Small intestine (tissue), 7 donors: ENCODE data around the gene COL5A1. TPM values are rescaled to one million over a fixed set of nuclear protein-coding genes. Genes with fewer than 3 reads are reported as not detected.

Experiments used
- DNase-seq, 2 donors: peaks; one replicate each; pipeline versions ENCODE4 v3.0.0 to v3.0.0-alpha.2; 2013
- FAIRE-seq: peaks from 2 replicates; lab custom pipeline; 2012; peaks lifted over from hg19 to GRCh38; lab: Jason Lieb, UNC
- H3K27ac ChIP-seq, 3 donors: one replicate each; pipeline ENCODE4 v1.5.1; 2013; ENCODE audit warnings: low read length in 2 of 3, mild to moderate bottlenecking in 2 of 3, control low read depth in 1 of 3, inconsistent platforms in 1 of 3, low read depth in 1 of 3, moderate library complexity in 1 of 3
- H3K27me3 ChIP-seq, 3 donors: one replicate each; pipeline ENCODE4 v1.6.1; 2013; ENCODE audit warnings: low read length in 3 of 3, inconsistent platforms in 1 of 3; ENCODE audit not compliant: control insufficient read depth in 3 of 3, insufficient read depth in 3 of 3
- H3K36me3 ChIP-seq, 3 donors: one replicate each; pipeline ENCODE4 v1.6.1; 2013; ENCODE audit warnings: low read length in 3 of 3, inconsistent platforms in 1 of 3, low read depth in 1 of 3, mild to moderate bottlenecking in 1 of 3, moderate library complexity in 1 of 3; ENCODE audit not compliant: control insufficient read depth in 3 of 3, insufficient read depth in 2 of 3
- H3K4me1 ChIP-seq, 3 donors: one replicate each; pipeline ENCODE4 v1.6.1; 2013; ENCODE audit warnings: low read length in 2 of 3, inconsistent platforms in 1 of 3, low read depth in 1 of 3, mild to moderate bottlenecking in 1 of 3, moderate library complexity in 1 of 3; ENCODE audit not compliant: control insufficient read depth in 3 of 3, insufficient read depth in 2 of 3
- H3K4me3 ChIP-seq, 3 donors: one replicate each; pipeline ENCODE4 v1.5.1; 2013; ENCODE audit warnings: low read length in 3 of 3, control low read depth in 1 of 3, inconsistent platforms in 1 of 3, low read depth in 1 of 3, mild to moderate bottlenecking in 1 of 3, moderate library complexity in 1 of 3
- H3K9me3 ChIP-seq, 2 donors: one replicate each; pipeline ENCODE4 v1.6.1; 2013; ENCODE audit warnings: low read depth in 1 of 2, low read length in 1 of 2; ENCODE audit not compliant: control insufficient read depth in 2 of 2, insufficient read depth in 1 of 2
- WGBS, 3 donors: extraction: QIAGEN DNeasy Blood & Tissue Kit; methylation state at CpG; one replicate each; pipeline ENCODE4 v1.1.7; 2013; 5-methylcytosine and 5-hydroxymethylcytosine counted together
- polyA plus RNA-seq, 4 donors: library from polyadenylated mRNA; stranded (reverse) in 3 of 4; unstranded in 1 of 4; fragments of 200-250 nt in 3 of 4; fragments of 120-200 nt in 1 of 4; gene quantifications; one replicate each; pipeline versions ENCODE4 v1.2.1 to v1.2.3, GENCODE V29; 2013
- donor health status: healthy with polysubstance abuse.
- donor health status: control.
- donor health status: control.
- donor health status: Bipolar disorder and iron deficiency.
- donor health status: healthy.

COL5A1 gene
- polyA plus RNA-seq, 4 donors: 0.22 to 54.0 (median 5.4) TPM

DNA sequence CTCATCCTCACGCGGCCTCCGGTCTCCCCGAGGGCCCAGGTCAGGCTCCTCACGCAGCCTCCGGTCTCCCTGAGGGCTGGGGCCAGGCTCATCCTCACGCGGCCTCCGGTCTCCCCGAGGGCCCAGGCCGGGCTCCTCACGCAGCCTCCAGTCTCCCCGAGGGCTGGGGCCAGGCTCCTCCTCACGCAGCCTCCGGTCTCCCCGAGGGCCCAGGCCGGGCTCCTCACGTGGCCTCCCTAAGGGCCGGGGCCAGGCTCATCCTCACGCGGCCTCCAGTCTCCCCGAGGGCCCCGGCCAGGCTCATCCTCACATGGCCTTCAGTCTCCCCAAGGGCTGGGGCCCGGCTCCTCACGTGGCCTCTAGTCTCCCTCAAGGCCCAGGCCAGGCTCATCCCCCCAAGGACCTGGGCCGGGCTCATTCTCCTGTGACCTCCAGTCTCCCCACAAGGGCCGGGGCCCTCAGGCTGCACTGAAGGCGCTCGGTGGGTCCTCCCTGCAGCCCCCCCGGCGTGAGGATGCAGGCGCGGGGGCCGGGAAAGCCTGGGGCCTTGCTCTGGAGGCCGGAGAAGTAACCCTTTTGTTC, 187.8 kb downstream of the COL5A1 start:
- no peaks in the 10 kb centered on the region for H3K27me3 ChIP-seq
- no peak overlapping the region for H3K27ac ChIP-seq
- no peak overlapping the region for H3K4me3 ChIP-seq
- FAIRE-seq (no peak), DNase-seq (no peak)
- H3K4me1 ChIP-seq: no peaks in the 10 kb centered on the region
- H3K9me3 ChIP-seq: no peaks in the 10 kb centered on the region
- WGBS, 3 donors: 86 to 92% (median 87%) methylated on average over 34 to 35 of the region's 35 CpGs
- peaks cover 0 to 35% (median 2%) of the 10 kb centered on the region in 3 donors for H3K36me3 ChIP-seq

DNA sequence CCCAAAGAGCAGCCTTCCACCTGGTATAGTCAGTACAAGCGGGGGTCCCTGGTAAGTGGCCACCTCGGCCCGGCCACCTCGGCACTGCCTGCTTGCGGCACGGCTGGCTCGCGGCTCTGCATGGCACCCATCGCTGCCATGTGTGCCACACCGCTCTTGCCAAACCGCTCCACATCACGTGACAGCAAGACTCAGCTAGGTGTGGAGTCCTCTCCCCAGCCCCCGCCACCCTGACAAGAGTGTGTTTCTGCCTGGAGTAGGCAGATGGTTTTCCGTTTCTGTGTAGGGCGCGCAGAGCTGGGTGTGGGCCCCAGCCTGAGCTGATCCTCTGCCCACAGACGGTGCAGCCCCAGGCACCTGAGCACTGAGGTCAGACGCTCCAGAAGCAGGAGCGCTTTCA, 188.5 kb downstream of the COL5A1 start:
- no peak for DNase-seq
- Histone ChIP-seq H3K27ac (no peak overlapping the region), H3K4me3 (no peak overlapping the region), H3K27me3 (no peaks in the 10 kb centered on the region), H3K9me3 (no peaks in the 10 kb centered on the region), H3K4me1 (no peaks in the 10 kb centered on the region), H3K36me3 (peaks cover 0 to 32% (median 2%) of the 10 kb centered on the region in 3 donors)
- FAIRE-seq: no peak
- 81 to 90% (median 86%) methylated on average over 19 of the region's 19 CpGs for WGBS, 3 donors

- DNase-seq (no peak), FAIRE-seq (no peak)
- Histone ChIP-seq H3K4me3 (no peak overlapping the region), H3K36me3 (peaks cover 0 to 29% (median 2%) of the 10 kb centered on the region in 3 donors), H3K27me3 (no peaks in the 10 kb centered on the region), H3K4me1 (no peaks in the 10 kb centered on the region), H3K27ac (no peak overlapping the region), H3K9me3 (no peaks in the 10 kb centered on the region)
- 82 to 87% (median 86%) methylated on average over 21 of the region's 21 CpGs for WGBS, 3 donors
Measured at GRCh38 chr9:134830926-134831720, 189.5 kb downstream of the COL5A1 start.

DNA sequence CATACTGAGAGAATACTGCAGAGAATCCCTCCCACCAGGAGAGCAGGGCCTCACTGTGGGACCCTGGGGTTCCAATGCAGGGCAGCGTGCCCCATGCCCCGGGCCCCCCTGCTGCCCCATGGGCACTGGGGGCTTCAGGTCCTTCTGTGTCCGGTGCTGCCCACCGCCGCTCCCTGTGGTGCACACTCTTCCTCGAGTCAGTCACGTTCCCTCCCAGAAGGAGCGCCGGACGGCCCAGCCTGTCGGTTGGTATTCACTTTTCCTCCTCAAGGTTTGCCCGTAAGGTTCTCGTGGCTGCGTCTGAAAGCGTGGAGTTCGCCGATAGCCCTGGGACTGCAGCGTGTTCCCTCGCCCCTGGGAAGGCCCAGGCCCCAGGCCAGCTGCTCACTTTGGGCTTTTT, 190.9 kb downstream of the COL5A1 start:
- peaks cover 0 to 35% (median 2%) of the 10 kb centered on the region in 3 donors for H3K36me3 ChIP-seq
- no peak overlapping the region for H3K27ac ChIP-seq
- 87 to 94% (median 89%) methylated on average over 19 of the region's 19 CpGs for WGBS, 3 donors
- H3K27me3 ChIP-seq: no peaks in the 10 kb centered on the region
- FAIRE-seq (no peak), DNase-seq (no peak)
- H3K4me1 ChIP-seq: no peaks in the 10 kb centered on the region
- H3K4me3 ChIP-seq: no peak overlapping the region
- no peaks in the 10 kb centered on the region for H3K9me3 ChIP-seq

- 55 to 73% (median 60%) methylated on average over 10 to 11 of the region's 11 CpGs for WGBS, 3 donors
- FAIRE-seq: no peak
- Histone ChIP-seq H3K4me1 (no peaks in the 10 kb centered on the region), H3K9me3 (no peaks in the 10 kb centered on the region), H3K27me3 (no peaks in the 10 kb centered on the region), H3K27ac (no peak overlapping the region), H3K4me3 (no peak overlapping the region), H3K36me3 (peaks cover 0 to 33% (median 2%) of the 10 kb centered on the region in 3 donors)
- DNase-seq: no peak
Measured at GRCh38 chr9:134833294-134833880, 191.8 kb downstream of the COL5A1 start.

GRCh38 chr9:134834217-134834956, 192.8 kb downstream of the COL5A1 start:
- DNase-seq (no peak), FAIRE-seq (no peak)
- no peaks in the 10 kb centered on the region for H3K9me3 ChIP-seq
- H3K4me3 ChIP-seq: no peak overlapping the region
- WGBS, 3 donors: 74 to 87% (median 77%) methylated on average over 20 of the region's 20 CpGs
- no peaks in the 10 kb centered on the region for H3K27me3 ChIP-seq
- H3K4me1 ChIP-seq: no peaks in the 10 kb centered on the region
- H3K36me3 ChIP-seq: peaks cover 0 to 34% (median 2%) of the 10 kb centered on the region in 3 donors
- no peak overlapping the region for H3K27ac ChIP-seq

DNA sequence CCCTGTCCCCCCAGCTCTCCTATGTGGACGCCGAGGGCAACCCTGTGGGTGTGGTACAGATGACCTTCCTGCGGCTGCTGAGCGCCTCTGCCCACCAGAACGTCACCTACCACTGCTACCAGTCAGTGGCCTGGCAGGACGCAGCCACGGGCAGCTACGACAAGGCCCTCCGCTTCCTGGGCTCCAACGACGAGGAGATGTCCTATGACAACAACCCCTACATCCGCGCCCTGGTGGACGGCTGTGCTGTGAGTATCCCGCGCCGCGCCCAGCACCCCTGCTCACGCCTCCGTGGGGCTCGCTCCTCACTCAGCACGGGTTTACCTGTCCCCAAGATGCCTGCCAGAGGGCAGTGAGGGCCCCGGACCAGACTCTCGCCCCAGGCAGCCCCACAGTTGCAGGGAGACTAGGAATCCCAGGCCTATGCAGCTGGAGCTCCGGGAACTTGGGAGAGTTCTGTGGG, 193.4 kb downstream of the COL5A1 start:
- WGBS, 3 donors: 82 to 90% (median 85%) methylated on average over 25 of the region's 25 CpGs
- H3K27ac ChIP-seq: no peak overlapping the region
- no peaks in the 10 kb centered on the region for H3K27me3 ChIP-seq
- no peaks in the 10 kb centered on the region for H3K4me1 ChIP-seq
- FAIRE-seq (no peak), DNase-seq (no peak)
- H3K36me3 ChIP-seq: peaks cover 0 to 34% (median 2%) of the 10 kb centered on the region in 3 donors
- no peak overlapping the region for H3K4me3 ChIP-seq
- H3K9me3 ChIP-seq: no peaks in the 10 kb centered on the region

- H3K4me1 ChIP-seq: no peaks in the 10 kb centered on the region
- DNase-seq (no peak), FAIRE-seq (no peak)
- peaks cover 0 to 31% (median 0%) of the 10 kb centered on the region in 3 donors for H3K36me3 ChIP-seq
- H3K27me3 ChIP-seq: no peaks in the 10 kb centered on the region
- no peak overlapping the region for H3K27ac ChIP-seq
- H3K4me3 ChIP-seq: no peak overlapping the region
- WGBS, 3 donors: 75 to 80% (median 80%) methylated on average over 15 to 16 of the region's 16 CpGs
- no peaks in the 10 kb centered on the region for H3K9me3 ChIP-seq
Measured at GRCh38 chr9:134835448-134835847, 193.8 kb downstream of the COL5A1 start.
